CD8-positive, alpha-beta memory T cell (primary cell): ENCODE results near the gene FBXO44. TPM values are rescaled to one million over a fixed set of nuclear protein-coding genes. Genes with fewer than 3 reads are reported as not detected.

ENCODE experiments used
- CTCF ChIA-PET: fragments of 350-600 bp; sonication (Branson Sonifier 250); formaldehyde crosslinking; loops from one replicate; lab custom pipeline; 2021; ENCODE audit warnings: antibody characterized with exemption; lab: Charles Lee
- POLR2A ChIA-PET: fragments of 350-600 bp; sonication (Branson Sonifier 250); formaldehyde crosslinking; loops from one replicate; lab custom pipeline; 2021; ENCODE audit warnings: antibody characterized with exemption; lab: Charles Lee
- DNase-seq, 5 donors: peaks; one replicate each; pipeline versions ENCODE4 v3.0.0 to v3.0.0-alpha.2; 2020 to 2022; ENCODE audit warnings: mixed read lengths in 1 of 5
- H3K27ac ChIP-seq: one replicate; pipeline ENCODE4 v1.7.0; 2013; ENCODE audit warnings: low read depth, mild to moderate bottlenecking, low read length, moderate library complexity
- H3K27me3 ChIP-seq: 2 replicates; pipeline ENCODE4 v1.7.0; 2013; ENCODE audit warnings: low read length, mild to moderate bottlenecking; ENCODE audit not compliant: insufficient read depth, poor library complexity, severe bottlenecking
- H3K36me3 ChIP-seq: 2 replicates; pipeline ENCODE4 v1.7.0; 2013; ENCODE audit warnings: mild to moderate bottlenecking, low read length, moderate library complexity; ENCODE audit not compliant: insufficient read depth
- H3K4me1 ChIP-seq: 2 replicates; pipeline ENCODE4 v1.7.0; 2013; ENCODE audit warnings: mild to moderate bottlenecking, low read length, moderate library complexity; ENCODE audit not compliant: insufficient read depth
- H3K4me3 ChIP-seq: 2 replicates; pipeline ENCODE4 v1.7.0; 2013; ENCODE audit warnings: mild to moderate bottlenecking, low read length
- H3K9me3 ChIP-seq: 2 replicates; pipeline ENCODE4 v1.7.0; 2013; ENCODE audit warnings: mild to moderate bottlenecking, low read length
- H3K27ac Mint-ChIP-seq, 8 donors: one replicate each; pipeline ENCODE4 v1.8.0; 2020 to 2021; ENCODE audit warnings: mixed read lengths in 8 of 8, mild to moderate bottlenecking in 6 of 8, inconsistent platforms in 3 of 8, moderate library complexity in 3 of 8
- H3K27me3 Mint-ChIP-seq, 2 donors: one replicate each; pipeline ENCODE4 v1.8.0; 2020 to 2021; ENCODE audit warnings: mixed read lengths in 2 of 2, mild to moderate bottlenecking in 1 of 2, moderate library complexity in 1 of 2
- H3K36me3 Mint-ChIP-seq, 3 donors: one replicate each; pipeline ENCODE4 v1.8.0; 2020 to 2021; ENCODE audit warnings: mixed read lengths in 3 of 3, inconsistent platforms in 1 of 3, mild to moderate bottlenecking in 1 of 3
- H3K4me1 Mint-ChIP-seq, 3 donors: one replicate each; pipeline ENCODE4 v1.8.0; 2020 to 2021; ENCODE audit warnings: mixed read lengths in 3 of 3, inconsistent platforms in 1 of 3, mild to moderate bottlenecking in 1 of 3
- H3K4me3 Mint-ChIP-seq, 7 donors: one replicate each; pipeline ENCODE4 v1.8.0; 2020 to 2021; ENCODE audit warnings: mixed read lengths in 7 of 7, mild to moderate bottlenecking in 6 of 7, moderate library complexity in 4 of 7, inconsistent platforms in 2 of 7
- H3K9me3 Mint-ChIP-seq, 5 donors: one replicate each; pipeline ENCODE4 v1.8.0; 2020 to 2022; ENCODE audit warnings: mixed read lengths in 5 of 5, mild to moderate bottlenecking in 3 of 5, moderate library complexity in 2 of 5, inconsistent platforms in 1 of 5
- polyA plus RNA-seq: library from polyadenylated mRNA; unstranded; fragments of 300-500 nt; fragmentation: Illumina TruSeq; gene quantifications from one replicate; pipeline ENCODE4 v1.2.3, GENCODE V29; 2021
- total RNA-seq, 2 experiments: library from RNA; stranded (reverse); gene quantifications; one replicate each; pipeline ENCODE4 v1.2.3, GENCODE V29; 2021

Gene FBXO44
- total and polyA plus RNA-seq, 3 experiments from 2014 or later = 12.0 to 16.0 (median 14.2) TPM

- Mint-ChIP-seq H3K36me3 (peaks cover 0 to 26% (median 7%) of the 10 kb centered on the region in 3 donors), H3K4me1 (peaks cover 0 to 9% (median 5%) of the 10 kb centered on the region in 3 donors), H3K27me3 (no peaks in the 10 kb centered on the region), H3K27ac (peak overlapping the region; percentile 80 to 96 (median 90)), H3K4me3 (peak overlapping the region; percentile 84 to 93 (median 88)), H3K9me3 (no peaks in the 10 kb centered on the region)
- H3K36me3 ChIP-seq = no peaks in the 10 kb centered on the region
- H3K4me1 ChIP-seq = peaks cover 7% of the 10 kb centered on the region
- peak overlapping the region; percentile 73 for H3K4me3 ChIP-seq
- H3K27me3 ChIP-seq = no peaks in the 10 kb centered on the region
- ChIA-PET CTCF (interaction anchor here (0.8 to 8.4 kb wide), 26 partner anchors 9 to 627 kb away, joined by 3 to 87 read pairs (median 6); partner anchors contain the start of genes AGTRAP, FBXO2, FBXO44 and MAD2L2), POLR2A (interaction anchor here (0.6 to 2.4 kb wide), 11 partner anchors 9 to 426 kb away, joined by 3 to 28 read pairs (median 8); partner anchors contain the start of genes FBXO2 and MAD2L2)
- H3K9me3 ChIP-seq = no peaks in the 10 kb centered on the region
- peak overlapping the region; percentile 83 for H3K27ac ChIP-seq
- DNase-seq = peak; percentile 36 to 72 (median 42)
These were observed 9.8 kb downstream of the FBXO44 start for GRCh38 chr1:11664336-11665065.

- peaks cover 3% of the 10 kb centered on the region for H3K36me3 ChIP-seq
- H3K4me3 Mint-ChIP-seq = no peak overlapping the region
- H3K27ac Mint-ChIP-seq = peak overlapping the region in 2 of 8 donors; percentile 33 to 68
- H3K9me3 Mint-ChIP-seq = no peaks in the 10 kb centered on the region
- peaks cover 4% of the 10 kb centered on the region for H3K4me1 ChIP-seq
- no peak for DNase-seq
- H3K27ac ChIP-seq = no peak overlapping the region
- peaks cover 0 to 7% (median 5%) of the 10 kb centered on the region in 3 donors for H3K4me1 Mint-ChIP-seq
- no peaks in the 10 kb centered on the region for H3K9me3 ChIP-seq
- no peaks in the 10 kb centered on the region for H3K27me3 Mint-ChIP-seq
- CTCF ChIA-PET = interaction anchor here (1.5 kb wide), 1 partner anchor 18 kb away, joined by 4 read pairs; no protein-coding TSS in a partner anchor
- H3K27me3 ChIP-seq = no peaks in the 10 kb centered on the region
- H3K36me3 Mint-ChIP-seq = peaks cover 0 to 24% (median 5%) of the 10 kb centered on the region in 3 donors
- POLR2A ChIA-PET = no interaction called here
- no peak overlapping the region for H3K4me3 ChIP-seq
These were observed 13.8 kb downstream of the FBXO44 start for GRCh38 chr1:11668516-11668915.

GRCh38 chr1:11670747-11671146 lies 16.1 kb downstream of the FBXO44 start:
- no peak for DNase-seq
- ChIA-PET CTCF (interaction anchor here (1.5 to 1.6 kb wide), 2 partner anchors 9 to 20 kb away, joined by 4 to 5 read pairs; no protein-coding TSS in a partner anchor), POLR2A (no interaction called here)
- Mint-ChIP-seq H3K4me1 (peaks cover 0 to 4% (median 2%) of the 10 kb centered on the region in 3 donors), H3K9me3 (no peaks in the 10 kb centered on the region), H3K36me3 (peaks cover 0 to 41% (median 5%) of the 10 kb centered on the region in 3 donors), H3K27ac (peak overlapping the region in 1 of 8 donors; percentile 76), H3K27me3 (no peaks in the 10 kb centered on the region), H3K4me3 (no peak overlapping the region)
- Histone ChIP-seq H3K27ac (peak overlapping the region; percentile 31), H3K27me3 (no peaks in the 10 kb centered on the region), H3K36me3 (peaks cover 3% of the 10 kb centered on the region), H3K4me1 (no peaks in the 10 kb centered on the region), H3K9me3 (no peaks in the 10 kb centered on the region), H3K4me3 (no peak overlapping the region)

GRCh38 chr1:11671205-11671543 lies 16.5 kb downstream of the FBXO44 start:
- Mint-ChIP-seq H3K9me3 (no peaks in the 10 kb centered on the region), H3K4me3 (no peak overlapping the region), H3K36me3 (peaks cover 0 to 45% (median 5%) of the 10 kb centered on the region in 3 donors), H3K27me3 (no peaks in the 10 kb centered on the region), H3K27ac (no peak overlapping the region), H3K4me1 (peaks cover 0 to 4% (median 0%) of the 10 kb centered on the region in 3 donors)
- Histone ChIP-seq H3K27ac (peak overlapping the region; percentile 31), H3K36me3 (peaks cover 3% of the 10 kb centered on the region), H3K9me3 (no peaks in the 10 kb centered on the region), H3K27me3 (no peaks in the 10 kb centered on the region), H3K4me3 (no peak overlapping the region), H3K4me1 (no peaks in the 10 kb centered on the region)
- POLR2A ChIA-PET = no interaction called here
- CTCF ChIA-PET = interaction anchor here (1.3 to 1.6 kb wide), 3 partner anchors 9 to 21 kb away, joined by 3 to 5 read pairs (median 4); no protein-coding TSS in a partner anchor
- DNase-seq = no peak

- peak overlapping the region in 1 of 8 donors; percentile 82 for H3K27ac Mint-ChIP-seq
- ChIA-PET POLR2A (no interaction called here), CTCF (interaction anchor here (1.3 to 1.6 kb wide), 3 partner anchors 9 to 21 kb away, joined by 3 to 5 read pairs (median 4); no protein-coding TSS in a partner anchor)
These were observed 17.0 kb downstream of the FBXO44 start for GRCh38 chr1:11671544-11672286.

GRCh38 chr1:11673089-11673769 lies 18.6 kb downstream of the FBXO44 start:
- no peak overlapping the region for H3K27ac ChIP-seq
- no peak overlapping the region for H3K4me3 ChIP-seq
- no peaks in the 10 kb centered on the region for H3K27me3 Mint-ChIP-seq
- no peak for DNase-seq
- H3K36me3 ChIP-seq = peaks cover 3% of the 10 kb centered on the region
- H3K4me1 ChIP-seq = no peaks in the 10 kb centered on the region
- no peaks in the 10 kb centered on the region for H3K9me3 Mint-ChIP-seq
- H3K36me3 Mint-ChIP-seq = peaks cover 0 to 53% (median 5%) of the 10 kb centered on the region in 3 donors
- H3K4me3 Mint-ChIP-seq = no peak overlapping the region
- H3K27ac Mint-ChIP-seq = peak overlapping the region in 2 of 8 donors; percentile 14 to 18
- H3K27me3 ChIP-seq = no peaks in the 10 kb centered on the region
- CTCF ChIA-PET = interaction anchor here (1.2 to 3.0 kb wide), 2 partner anchors 9 to 52 kb away, joined by 3 to 13 read pairs; partner anchors contain the start of gene FBXO6
- peaks cover 0 to 4% (median 0%) of the 10 kb centered on the region in 3 donors for H3K4me1 Mint-ChIP-seq
- POLR2A ChIA-PET = interaction anchor here (0.6 kb wide), 1 partner anchor 121 kb away, joined by 3 read pairs; no protein-coding TSS in a partner anchor
- H3K9me3 ChIP-seq = no peaks in the 10 kb centered on the region

More at GRCh38 chr1:11671544-11672286, 17.0 kb downstream of the FBXO44 start:
- H3K36me3 ChIP-seq = peaks cover 3% of the 10 kb centered on the region
- no peaks in the 10 kb centered on the region for H3K9me3 ChIP-seq
- H3K4me1 ChIP-seq = no peaks in the 10 kb centered on the region
- H3K4me3 ChIP-seq = no peak overlapping the region
- no peaks in the 10 kb centered on the region for H3K9me3 Mint-ChIP-seq
- DNase-seq = no peak
- H3K27me3 ChIP-seq = no peaks in the 10 kb centered on the region
- H3K4me1 Mint-ChIP-seq = peaks cover 0 to 4% (median 0%) of the 10 kb centered on the region in 3 donors
- H3K27me3 Mint-ChIP-seq = no peaks in the 10 kb centered on the region
- peak overlapping the region; percentile 31 for H3K27ac ChIP-seq
- peaks cover 0 to 50% (median 5%) of the 10 kb centered on the region in 3 donors for H3K36me3 Mint-ChIP-seq
- H3K4me3 Mint-ChIP-seq = no peak overlapping the region

- POLR2A ChIA-PET = no interaction called here
- peaks cover 8 to 9% (median 9%) of the 10 kb centered on the region in 3 donors for H3K4me1 Mint-ChIP-seq
- peak overlapping the region in 1 of 8 donors; percentile 60 for H3K27ac Mint-ChIP-seq
- no peak overlapping the region for H3K4me3 Mint-ChIP-seq
- no peaks in the 10 kb centered on the region for H3K27me3 Mint-ChIP-seq
- Histone ChIP-seq H3K36me3 (peaks cover 3% of the 10 kb centered on the region), H3K9me3 (no peaks in the 10 kb centered on the region), H3K27me3 (no peaks in the 10 kb centered on the region), H3K27ac (no peak overlapping the region), H3K4me1 (no peaks in the 10 kb centered on the region), H3K4me3 (no peak overlapping the region)
- H3K36me3 Mint-ChIP-seq = peaks cover 0 to 52% (median 2%) of the 10 kb centered on the region in 3 donors
- CTCF ChIA-PET = interaction anchor here (1.2 to 3.0 kb wide), 2 partner anchors 11 to 51 kb away, joined by 3 to 13 read pairs; partner anchors contain the start of gene FBXO6
- no peaks in the 10 kb centered on the region for H3K9me3 Mint-ChIP-seq
- no peak for DNase-seq
These were observed 19.8 kb downstream of the FBXO44 start for GRCh38 chr1:11674488-11674887.
